Stimulated activated CD8-positive, alpha-beta memory T cell treated with anti-CD3 and anti-CD28 coated beads, Interleukin-7, amount 100 ng/mL, for 24 hours (primary cell): ENCODE results near the gene OSGEPL1.
"Not testable (repeated sequence)": the region's sequence is repeated elsewhere in the genome, so short reads cannot be mapped to it uniquely, and the experiment has no call there.

Experiments
- DNase-seq: peaks from one replicate; pipeline ENCODE4 v3.0.0-alpha.2; 2020; ENCODE audit warnings: low read depth

OSGEPL1 gene

GRCh38 chr2:189762551-189763298 lies at the start of gene OSGEPL1:
OSGEPL1 (minus strand) TSS chr2:189762792; CDS start chr2:189761640, 1,152 bp downstream.
- DNase-seq: peak; percentile 89

- DNase-seq: no peak
These were observed 40.8 kb upstream of the OSGEPL1 start for GRCh38 chr2:189803431-189803830.

- no peak for DNase-seq
These were observed 39.9 kb upstream of the OSGEPL1 start for GRCh38 chr2:189802396-189802912.

GRCh38 chr2:189799531-189799930 lies 36.9 kb upstream of the OSGEPL1 start:
- DNase-seq: no peak

- DNase-seq: no peak
These were observed 36.4 kb upstream of the OSGEPL1 start for GRCh38 chr2:189799030-189799331.

GRCh38 chr2:189798312-189799029 lies 35.9 kb upstream of the OSGEPL1 start:
- no peak for DNase-seq

GRCh38 chr2:189797902-189798301 lies 35.3 kb upstream of the OSGEPL1 start:
- no peak for DNase-seq

- DNase-seq: no peak
These were observed 31.7 kb upstream of the OSGEPL1 start for GRCh38 chr2:189794310-189794709.

GRCh38 chr2:189791338-189792042 lies 28.9 kb upstream of the OSGEPL1 start:
- no peak for DNase-seq

- DNase-seq: peak; percentile 84
These were observed 21.6 kb upstream of the OSGEPL1 start, which contains the start of the genes ORMDL1 and PMS1 for GRCh38 chr2:189783927-189784867. ORMDL1 (minus strand) TSS chr2:189784339; CDS start chr2:189782595, 1,744 bp downstream. PMS1 (plus strand) TSS chr2:189784450; CDS start chr2:189791810, 7,360 bp downstream.

GRCh38 chr2:189783451-189783926 lies 20.9 kb upstream of the OSGEPL1 start:
- DNase-seq: no peak

- no peak for DNase-seq
These were observed 19.7 kb upstream of the OSGEPL1 start for GRCh38 chr2:189782221-189782671.

- no peak for DNase-seq
These were observed 9.6 kb upstream of the OSGEPL1 start for GRCh38 chr2:189772212-189772611.

GRCh38 chr2:189770590-189771322 lies 8.2 kb upstream of the OSGEPL1 start:
- no peak for DNase-seq

- no peak for DNase-seq
These were observed 1.5 kb upstream of the OSGEPL1 start for GRCh38 chr2:189763908-189764661.

- DNase-seq: no peak
These were observed 402 bp downstream of the OSGEPL1 start for GRCh38 chr2:189762229-189762550.

GRCh38 chr2:189760154-189760553 lies 2.4 kb downstream of the OSGEPL1 start:
- not testable (repeated sequence) for DNase-seq

- no peak for DNase-seq
These were observed 6.2 kb downstream of the OSGEPL1 start for GRCh38 chr2:189756311-189756952.

- no peak for DNase-seq
These were observed 11.4 kb downstream of the OSGEPL1 start for GRCh38 chr2:189751080-189751658.
